Loucy (cell line): ENCODE measurements around the gene RNMT.

Experiments
- H2AFZ ChIP-seq: fragments of 200-600 bp; sonication (generic); 2 replicates; pipeline ENCODE4 v1.6.0; 2016; ENCODE audit warnings: antibody characterized with exemption, mild to moderate bottlenecking, low read length, moderate library complexity
- H3F3A ChIP-seq: fragments of 200-600 bp; 2 replicates; pipeline ENCODE4 v1.6.0; 2016; ENCODE audit warnings: antibody characterized with exemption, low read depth, mild to moderate bottlenecking
- H3K27me3 ChIP-seq: fragments of 200-600 bp; sonication (generic); 2 replicates; pipeline ENCODE4 v1.6.1; 2014; ENCODE audit warnings: low read length, mild to moderate bottlenecking; ENCODE audit not compliant: insufficient read depth, poor library complexity, severe bottlenecking
- H3K36me3 ChIP-seq: fragments of 200-600 bp; sonication (generic); 2 replicates; pipeline ENCODE4 v1.6.1; 2016; ENCODE audit warnings: low read length; ENCODE audit not compliant: insufficient read depth
- H3K4me1 ChIP-seq: fragments of 200-600 bp; sonication (generic); 2 replicates; pipeline ENCODE4 v1.5.1; 2014; ENCODE audit warnings: low read length, mild to moderate bottlenecking; ENCODE audit not compliant: insufficient read depth, poor library complexity, severe bottlenecking
- H3K4me2 ChIP-seq: fragments of 200-600 bp; sonication (generic); 2 replicates; pipeline ENCODE4 v1.6.0; 2014; ENCODE audit warnings: antibody characterized with exemption, low read length, low read depth, mild to moderate bottlenecking; ENCODE audit not compliant: poor library complexity, severe bottlenecking
- H3K4me3 ChIP-seq: fragments of 200-600 bp; sonication (generic); 2 replicates; pipeline ENCODE4 v1.5.1; 2014; ENCODE audit warnings: low read length, mild to moderate bottlenecking, mixed read lengths; ENCODE audit not compliant: poor library complexity, severe bottlenecking
- H3K79me2 ChIP-seq: fragments of 200-600 bp; sonication (generic); 2 replicates; pipeline ENCODE4 v1.6.1; 2014; ENCODE audit warnings: low read length; ENCODE audit not compliant: insufficient read depth
- H3K9ac ChIP-seq: fragments of 200-600 bp; sonication (generic); 2 replicates; pipeline ENCODE4 v1.6.0; 2014; ENCODE audit warnings: mild to moderate bottlenecking, low read depth, low read length, moderate library complexity; ENCODE audit not compliant: poor library complexity, severe bottlenecking
- H3K9me2 ChIP-seq: fragments of 200-600 bp; sonication (generic); replicated peaks from 2 replicates; pipeline ENCODE4 v1.6.1; 2016; ENCODE audit warnings: low read depth, low read length, mixed read lengths
- H3K9me3 ChIP-seq: fragments of 200-600 bp; sonication (generic); 2 replicates; pipeline ENCODE4 v1.6.1; 2014; ENCODE audit warnings: mild to moderate bottlenecking, antibody characterized with exemption, low read length, low read depth; ENCODE audit not compliant: insufficient read depth
- H4K20me1 ChIP-seq: fragments of 200-600 bp; sonication (generic); 2 replicates; pipeline ENCODE4 v1.6.0; 2014; ENCODE audit warnings: antibody characterized with exemption, low read length, mild to moderate bottlenecking; ENCODE audit not compliant: insufficient read depth, poor library complexity, severe bottlenecking
- EZH2phosphoT487 ChIP-seq: fragments of 200-600 bp; IDR thresholded peaks from 2 replicates; pipeline ENCODE4 v1.6.1; 2018; ENCODE audit warnings: antibody characterized with exemption, mild to moderate bottlenecking, moderate library complexity, borderline replicate concordance
- TF ChIP-seq, protein P1 (sequence below): fragments of 200-600 bp; sonication (generic); conservative IDR thresholded peaks from 2 replicates; pipeline ENCODE4 v1.5.1; 2014; ENCODE audit warnings: mild to moderate bottlenecking, antibody characterized with exemption, low read length

The RNMT gene

DNA sequence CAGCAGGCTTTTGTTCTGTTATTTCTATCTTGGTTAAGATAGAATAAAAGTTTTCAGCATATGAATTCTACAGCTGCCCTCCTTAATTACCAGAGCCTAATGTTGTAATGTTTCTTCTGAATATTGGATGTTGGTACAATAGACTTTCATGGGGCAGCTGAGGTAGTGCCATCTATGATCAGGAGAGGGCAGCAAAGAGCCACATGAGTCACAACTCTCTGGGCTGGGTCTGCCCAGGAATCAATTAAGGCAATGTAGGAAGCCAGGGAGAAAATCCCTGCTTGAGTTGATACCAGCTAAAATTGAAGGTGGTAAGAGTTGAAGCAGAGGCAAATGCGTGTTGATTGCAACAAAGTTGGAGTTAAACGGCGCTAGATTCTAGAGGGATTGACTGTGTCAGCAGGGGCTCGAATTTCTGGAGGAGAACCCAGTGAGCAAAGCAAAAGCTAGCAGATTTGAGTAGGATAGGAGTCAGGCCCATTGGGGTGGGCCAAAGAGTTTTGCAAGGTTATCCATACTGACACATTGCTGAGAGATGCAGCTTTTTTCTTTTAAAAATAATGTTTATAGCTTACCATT is 86.9 kb downstream of the RNMT start:
- H4K20me1 ChIP-seq = no peaks in the 10 kb centered on the region
- no peaks in the 10 kb centered on the region for H3K9me2 ChIP-seq
- H3K4me2 ChIP-seq = no peak overlapping the region
- no peak for TF ChIP-seq EZH2phosphoT487
- TF ChIP-seq, protein P1, sequence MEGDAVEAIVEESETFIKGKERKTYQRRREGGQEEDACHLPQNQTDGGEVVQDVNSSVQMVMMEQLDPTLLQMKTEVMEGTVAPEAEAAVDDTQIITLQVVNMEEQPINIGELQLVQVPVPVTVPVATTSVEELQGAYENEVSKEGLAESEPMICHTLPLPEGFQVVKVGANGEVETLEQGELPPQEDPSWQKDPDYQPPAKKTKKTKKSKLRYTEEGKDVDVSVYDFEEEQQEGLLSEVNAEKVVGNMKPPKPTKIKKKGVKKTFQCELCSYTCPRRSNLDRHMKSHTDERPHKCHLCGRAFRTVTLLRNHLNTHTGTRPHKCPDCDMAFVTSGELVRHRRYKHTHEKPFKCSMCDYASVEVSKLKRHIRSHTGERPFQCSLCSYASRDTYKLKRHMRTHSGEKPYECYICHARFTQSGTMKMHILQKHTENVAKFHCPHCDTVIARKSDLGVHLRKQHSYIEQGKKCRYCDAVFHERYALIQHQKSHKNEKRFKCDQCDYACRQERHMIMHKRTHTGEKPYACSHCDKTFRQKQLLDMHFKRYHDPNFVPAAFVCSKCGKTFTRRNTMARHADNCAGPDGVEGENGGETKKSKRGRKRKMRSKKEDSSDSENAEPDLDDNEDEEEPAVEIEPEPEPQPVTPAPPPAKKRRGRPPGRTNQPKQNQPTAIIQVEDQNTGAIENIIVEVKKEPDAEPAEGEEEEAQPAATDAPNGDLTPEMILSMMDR = peak; percentile 91
- no peaks in the 10 kb centered on the region for H3F3A ChIP-seq
- H3K9ac ChIP-seq = no peak overlapping the region
- no peaks in the 10 kb centered on the region for H3K79me2 ChIP-seq
- H3K9me3 ChIP-seq = no peaks in the 10 kb centered on the region
- no peaks in the 10 kb centered on the region for H3K27me3 ChIP-seq
- no peak overlapping the region for H3K4me3 ChIP-seq
- no peak overlapping the region for H2AFZ ChIP-seq
- no peaks in the 10 kb centered on the region for H3K4me1 ChIP-seq
- H3K36me3 ChIP-seq = no peaks in the 10 kb centered on the region
